A673 (cell line): ENCODE data around the gene SYNPO. TPM values are rescaled to one million over a fixed set of nuclear protein-coding genes. Genes with fewer than 3 reads are reported as not detected.

Source experiments
- BruUV-seq: library from RNA; stranded (reverse); fragments of 400-500 nt; replicated peaks from 2 replicates; lab custom pipeline; 2021; lab: Mats Ljungman, UMichigan
- CTCF ChIA-PET: fragments of 300-600 bp; sonication (Branson Sonifier 250); formaldehyde crosslinking; loops from one replicate; lab custom pipeline; 2022; ENCODE audit warnings: antibody characterized with exemption; lab: Charles Lee
- POLR2A ChIA-PET: fragments of 300-600 bp; sonication (Branson Sonifier 250); formaldehyde crosslinking; loops from one replicate; lab custom pipeline; 2022; ENCODE audit warnings: antibody characterized with exemption; ENCODE audit not compliant: low non-redundant PET; lab: Charles Lee
- DNase-seq: peaks from one replicate; pipeline ENCODE4 v3.0.0-alpha.2; 2015; ENCODE audit warnings: low spot score
- H3K27ac ChIP-seq: fragments of 200-600 bp; sonication (generic); 2 replicates; pipeline ENCODE4 v1.5.1; 2016; ENCODE audit warnings: mixed run types, low read depth, mild to moderate bottlenecking, mixed read lengths, antibody characterized with exemption, low read length; ENCODE audit not compliant: poor library complexity, severe bottlenecking
- H3K27me3 ChIP-seq: fragments of 200-600 bp; sonication (generic); replicated peaks from 2 replicates; pipeline ENCODE4 v1.6.1; 2017; ENCODE audit warnings: mixed run types, low read depth, mild to moderate bottlenecking, mixed read lengths, antibody characterized with exemption, low read length; ENCODE audit not compliant: insufficient read depth, poor library complexity
- H3K36me3 ChIP-seq: fragments of 200-600 bp; sonication (generic); 2 replicates; pipeline ENCODE4 v1.6.1; 2016; ENCODE audit warnings: mixed run types, mild to moderate bottlenecking, mixed read lengths, antibody characterized with exemption, low read length; ENCODE audit not compliant: insufficient read depth, poor library complexity, severe bottlenecking
- H3K4me1 ChIP-seq: fragments of 200-600 bp; sonication (generic); 2 replicates; pipeline ENCODE4 v1.6.1; 2017; ENCODE audit warnings: mixed run types, mild to moderate bottlenecking, mixed read lengths, antibody characterized with exemption, low read length; ENCODE audit not compliant: insufficient read depth, poor library complexity, severe bottlenecking
- H3K4me3 ChIP-seq: fragments of 200-600 bp; sonication (generic); 2 replicates; pipeline ENCODE4 v1.5.1; 2016; ENCODE audit warnings: low read depth, mixed run types, mild to moderate bottlenecking, mixed read lengths, low read length; ENCODE audit not compliant: poor library complexity, severe bottlenecking
- H3K9me3 ChIP-seq: fragments of 200-600 bp; sonication (generic); 2 replicates; pipeline ENCODE4 v1.6.1; 2016; ENCODE audit warnings: mixed run types, low read depth, mild to moderate bottlenecking, mixed read lengths, antibody characterized with exemption, low read length; ENCODE audit not compliant: poor library complexity, severe bottlenecking
- CTCF ChIP-seq: fragments of 300-800, 200-600 bp; sonication (generic); conservative IDR thresholded peaks from 2 replicates; pipeline ENCODE4 v1.5.1; 2017; ENCODE audit warnings: low read depth, mild to moderate bottlenecking, antibody characterized with exemption, low read length, moderate library complexity, mixed read lengths
- EZH2 ChIP-seq: fragments of 200-600 bp; sonication (generic); IDR thresholded peaks from 2 replicates; pipeline ENCODE4 v1.6.1; 2017; ENCODE audit warnings: borderline replicate concordance, low read depth, mild to moderate bottlenecking, mixed read lengths, antibody characterized with exemption, low read length; ENCODE audit not compliant: poor library complexity, severe bottlenecking
- intact Hi-C: fragments of 100-400 bp; cut with micrococcal nuclease; formaldehyde crosslinking; loops from one replicate; pipeline ENCODE4 v1.10.0; 2022; ENCODE audit not compliant: unreplicated experiment
- total RNA-seq: library from RNA; stranded (reverse); gene quantifications from 2 replicates; pipeline ENCODE4 v1.2.3, GENCODE V29; 2021

Gene SYNPO
- total RNA-seq, 1 experiment from 2014 or later: 7.6 TPM

DNA sequence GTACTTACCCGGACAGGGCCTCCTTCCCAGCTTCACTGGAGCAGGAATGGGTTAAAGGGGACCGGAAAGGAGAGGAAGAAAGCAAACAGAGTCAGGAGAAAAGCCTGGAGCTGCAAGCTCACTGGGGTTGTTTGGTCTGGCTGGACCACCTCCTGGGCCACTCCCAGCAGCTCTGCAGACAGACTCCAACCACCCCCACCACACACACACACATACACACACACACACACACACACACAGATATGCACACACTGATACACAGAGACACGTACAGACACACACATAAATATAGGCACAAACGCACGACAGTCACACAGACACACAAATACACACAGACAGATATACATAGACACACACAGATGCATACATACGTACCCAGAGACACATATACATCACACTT, 34.9 kb upstream of the SYNPO start:
- Histone ChIP-seq H3K27ac (no peak overlapping the region), H3K9me3 (no peaks in the 10 kb centered on the region), H3K27me3 (no peaks in the 10 kb centered on the region), H3K36me3 (no peaks in the 10 kb centered on the region), H3K4me1 (peaks cover 12% of the 10 kb centered on the region), H3K4me3 (no peak overlapping the region)
- intact Hi-C loops: no loop called here
- BruUV-seq: no TSS peak
- DNase-seq: no peak
- ChIA-PET CTCF (no interaction called here), POLR2A (interaction anchor here (0.7 kb wide), 1 partner anchor 17 kb away, joined by 3 read pairs; no protein-coding TSS in a partner anchor)
- TF ChIP-seq EZH2: no peak
- TF ChIP-seq CTCF: no peak

GRCh38 chr5:150606476-150606875, 34.0 kb upstream of the SYNPO start:
- CTCF ChIA-PET: no interaction called here

GRCh38 chr5:150607105-150607504, 33.4 kb upstream of the SYNPO start:
- ChIA-PET POLR2A (no interaction called here), CTCF (no interaction called here)
- intact Hi-C loops: no loop called here
- H3K27ac ChIP-seq: no peak overlapping the region
- H3K4me1 ChIP-seq: no peaks in the 10 kb centered on the region
- no peaks in the 10 kb centered on the region for H3K9me3 ChIP-seq
- H3K36me3 ChIP-seq: no peaks in the 10 kb centered on the region
- no TSS peak for BruUV-seq
- no peak for DNase-seq
- no peak overlapping the region for H3K4me3 ChIP-seq
- no peaks in the 10 kb centered on the region for H3K27me3 ChIP-seq
- no peak for TF ChIP-seq CTCF
- TF ChIP-seq EZH2: no peak

More at GRCh38 chr5:150606476-150606875, 34.0 kb upstream of the SYNPO start:
- no TSS peak for BruUV-seq
- no peaks in the 10 kb centered on the region for H3K27me3 ChIP-seq
- no peak overlapping the region for H3K27ac ChIP-seq
- DNase-seq: no peak
- intact Hi-C loops: no loop called here
- no peak overlapping the region for H3K4me3 ChIP-seq
- TF ChIP-seq CTCF (no peak), EZH2 (no peak)
- no peaks in the 10 kb centered on the region for H3K9me3 ChIP-seq
- peaks cover 5% of the 10 kb centered on the region for H3K4me1 ChIP-seq
- POLR2A ChIA-PET: interaction anchor here (0.7 kb wide), 1 partner anchor 16 kb away, joined by 3 read pairs; no protein-coding TSS in a partner anchor
- no peaks in the 10 kb centered on the region for H3K36me3 ChIP-seq
